HS-5 (cell line): ENCODE data around the gene KRT82.
"Not testable (repeated sequence)": the region's sequence is repeated elsewhere in the genome, so short reads cannot be mapped to it uniquely, and the experiment has no call there.

Experiments
- DNase-seq: peaks from one replicate; pipeline ENCODE4 v3.0.0-alpha.2; 2012; ENCODE audit warnings: low read depth

The KRT82 gene

DNA sequence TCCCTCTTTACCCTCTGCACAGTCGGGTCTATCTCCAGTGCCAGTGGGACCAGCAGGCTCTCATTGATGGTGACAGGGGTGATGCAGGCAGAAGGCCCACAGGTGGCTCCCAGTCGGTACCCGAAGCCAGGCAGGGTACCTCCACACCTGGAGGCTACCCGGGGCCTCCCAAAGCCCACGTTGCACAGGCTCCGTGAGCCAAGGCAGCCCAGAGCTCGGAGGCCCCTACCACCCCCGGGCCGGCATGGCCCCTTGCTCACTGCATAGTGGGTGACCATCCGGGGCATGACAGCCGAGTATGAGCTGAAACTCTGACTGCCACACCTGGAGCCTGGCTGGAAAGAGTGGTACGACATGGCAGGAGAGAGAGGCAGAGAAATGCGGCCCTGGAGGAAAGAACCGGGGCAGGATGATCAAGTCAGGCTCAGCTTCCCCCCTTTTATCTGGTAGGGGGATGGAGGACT is at the start of gene KRT82:
Gene KRT82, minus strand, starts transcription at position 414 of the 464 bp plus-strand sequence. Its CDS starts 58 bp downstream, at position 356.
- DNase-seq = no peak

DNA sequence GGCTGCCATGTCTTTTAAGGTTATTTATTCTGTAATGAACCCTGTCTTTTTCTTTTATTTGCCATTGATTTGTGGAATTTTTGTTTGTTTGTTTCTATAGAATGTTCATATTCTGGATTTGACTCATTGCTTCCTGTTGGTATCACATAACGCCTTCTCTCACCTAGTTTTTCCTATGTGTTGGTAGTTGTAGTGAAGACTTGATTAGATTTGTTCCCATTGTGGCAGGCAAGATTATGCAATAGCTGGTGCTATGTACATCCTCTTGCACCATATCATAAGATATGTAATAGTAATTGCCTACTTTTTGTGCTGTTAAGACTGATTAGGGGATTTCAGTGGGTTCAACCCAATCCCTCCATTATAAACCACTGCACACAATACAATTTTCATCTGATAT is 49.7 kb upstream of the KRT82 start:
- no peak for DNase-seq

DNA sequence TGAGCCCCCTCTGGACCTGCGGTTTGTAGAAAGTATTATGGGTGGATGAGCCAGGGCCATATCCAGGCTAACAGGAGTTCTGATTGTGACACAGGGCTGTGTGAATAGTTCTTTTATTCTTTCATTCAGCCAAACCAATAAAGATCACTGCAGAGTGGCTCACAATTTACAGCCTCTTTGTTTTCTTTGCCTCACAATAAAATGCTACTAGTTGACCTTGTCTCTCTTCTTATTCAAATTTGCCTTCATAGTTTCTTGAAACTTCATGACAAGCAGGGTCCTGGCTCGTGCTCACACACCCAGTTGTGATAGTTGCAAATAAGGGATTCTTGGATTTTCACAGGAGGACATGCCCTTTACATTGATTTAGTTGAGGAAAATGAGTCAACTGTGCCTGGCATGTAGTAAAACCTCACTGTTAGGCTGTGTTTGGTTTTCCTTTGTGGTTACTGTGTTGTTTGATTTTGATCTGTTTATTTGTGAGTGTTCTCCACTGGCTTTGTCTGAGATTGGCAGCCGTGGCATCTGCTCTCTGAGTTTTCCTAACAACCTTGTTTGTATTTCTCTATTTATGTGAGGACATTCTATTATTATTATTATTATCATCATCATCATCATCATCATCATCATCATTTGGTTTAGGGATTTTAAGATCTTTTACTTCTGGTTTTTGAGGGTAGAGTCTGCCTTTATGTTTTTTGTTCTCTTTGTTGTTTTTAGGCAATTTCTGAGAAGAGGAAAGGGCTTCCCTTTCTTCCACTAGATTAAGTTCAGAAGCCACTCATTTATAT is 48.5 kb upstream of the KRT82 start:
- no peak for DNase-seq

DNA sequence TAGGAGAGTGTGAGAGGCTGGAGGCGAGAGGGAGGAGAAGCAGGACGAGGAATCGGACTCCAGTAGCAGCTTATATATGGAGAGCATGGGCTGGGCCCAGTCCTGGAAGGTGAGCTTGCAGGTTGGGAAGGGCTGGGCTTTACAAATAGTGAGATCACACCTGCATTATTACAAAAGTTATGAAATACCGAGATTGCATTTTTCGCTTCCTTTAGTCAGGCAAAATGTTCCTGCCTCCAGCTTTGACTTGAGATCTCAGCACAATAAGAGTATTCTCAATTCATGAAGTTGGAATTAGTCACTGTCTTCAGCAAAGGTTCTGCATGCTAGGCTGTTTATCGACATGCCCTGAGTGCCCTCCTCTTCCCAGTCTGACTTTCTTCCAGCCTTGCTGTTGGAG is 46.0 kb upstream of the KRT82 start, which contains the start of gene KRT6B:
Gene KRT6B, minus strand, starts transcription at position 46 of the 400 bp plus-strand sequence. CDS start 68 bp downstream, outside the sequence.
- no peak for DNase-seq

DNA sequence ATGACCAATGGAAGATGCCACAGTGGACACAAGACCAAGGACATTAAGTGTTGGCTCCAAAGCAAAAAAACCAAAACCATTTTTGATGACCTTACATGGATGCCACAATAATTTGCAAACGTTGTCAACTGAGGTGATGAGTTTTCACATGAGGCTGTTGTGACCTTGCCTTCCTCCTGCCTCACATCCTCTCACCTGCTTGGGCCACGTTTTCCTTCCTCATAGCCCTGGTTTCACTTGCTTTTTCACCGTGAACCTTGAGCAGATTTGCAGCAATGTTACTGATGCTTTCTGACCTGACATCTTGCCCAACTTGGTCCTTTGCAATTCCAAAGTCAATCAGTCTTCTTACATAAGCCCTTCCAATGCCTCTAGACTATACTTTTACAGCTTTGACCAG is 42.1 kb upstream of the KRT82 start:
- no peak for DNase-seq

DNA sequence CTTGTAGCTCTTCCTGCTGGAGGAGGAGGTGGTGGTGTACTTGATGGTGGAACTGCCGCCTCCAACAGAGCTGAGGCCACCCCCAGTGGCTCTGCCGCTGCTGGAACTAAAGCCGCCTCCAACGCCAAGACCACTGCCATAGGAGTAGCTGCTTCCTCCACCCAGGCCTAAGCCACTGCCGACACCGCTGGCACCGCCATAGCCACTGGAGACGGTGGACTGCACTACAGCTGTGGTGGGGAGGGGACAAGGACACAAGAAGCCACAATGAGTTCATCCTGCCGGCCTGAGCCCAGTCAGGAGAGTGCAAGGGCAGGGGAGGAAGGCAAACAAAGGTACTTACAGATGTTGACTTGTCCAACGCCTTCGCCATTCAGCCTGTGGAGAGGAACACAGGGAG is 41.1 kb upstream of the KRT82 start:
- DNase-seq = not testable (repeated sequence)

DNA sequence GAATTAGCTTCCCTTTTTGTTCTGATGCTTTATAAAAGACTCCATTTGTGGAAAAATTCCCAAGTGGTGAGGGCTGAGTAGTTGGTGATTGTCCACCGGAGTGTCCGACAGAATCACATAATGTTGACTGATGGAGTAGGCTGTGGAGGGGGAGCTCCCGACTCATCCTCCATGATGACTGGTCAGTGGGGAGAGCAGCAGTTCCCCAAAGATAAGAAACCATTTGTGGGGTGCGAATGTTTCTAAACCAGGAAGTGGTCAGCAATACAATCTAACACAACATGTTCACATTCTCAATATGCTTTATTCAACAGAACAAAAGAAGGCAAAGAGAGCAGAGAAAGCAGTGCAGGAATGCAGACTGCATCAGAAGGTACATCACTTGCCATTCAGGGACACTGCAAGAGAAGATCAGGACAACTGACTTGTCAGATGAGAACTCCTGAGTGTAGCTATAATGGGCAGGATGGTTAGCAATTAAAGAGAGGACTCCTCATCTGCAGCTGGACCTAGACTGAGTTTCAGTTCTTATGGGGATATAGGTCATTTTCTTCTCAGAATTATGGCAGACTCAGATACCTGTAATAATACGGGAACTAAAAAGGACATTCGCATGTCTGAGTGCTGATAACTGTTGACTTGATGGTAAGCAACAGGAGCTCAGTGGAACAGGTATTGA is 40.4 kb upstream of the KRT82 start:
- DNase-seq = no peak

DNA sequence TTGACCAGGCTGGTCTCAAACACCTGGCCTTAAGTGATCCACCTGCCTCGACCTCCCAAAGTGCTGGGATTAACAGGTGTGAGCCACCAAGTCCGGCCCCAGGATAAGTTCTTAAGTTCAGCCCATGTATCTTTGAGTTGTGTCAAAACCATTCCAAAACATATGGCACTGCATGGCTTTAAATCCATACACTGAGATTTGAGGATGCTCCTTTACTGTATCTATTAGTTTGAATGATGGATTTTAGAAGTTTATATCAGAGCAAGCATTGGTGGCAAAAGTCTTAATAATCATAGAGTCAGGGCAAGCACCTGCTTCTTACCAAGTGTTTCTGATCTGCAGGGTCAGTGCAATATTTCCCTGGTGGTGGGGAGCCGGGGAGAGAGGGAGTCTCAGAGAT is 39.7 kb upstream of the KRT82 start:
- DNase-seq = no peak

DNA sequence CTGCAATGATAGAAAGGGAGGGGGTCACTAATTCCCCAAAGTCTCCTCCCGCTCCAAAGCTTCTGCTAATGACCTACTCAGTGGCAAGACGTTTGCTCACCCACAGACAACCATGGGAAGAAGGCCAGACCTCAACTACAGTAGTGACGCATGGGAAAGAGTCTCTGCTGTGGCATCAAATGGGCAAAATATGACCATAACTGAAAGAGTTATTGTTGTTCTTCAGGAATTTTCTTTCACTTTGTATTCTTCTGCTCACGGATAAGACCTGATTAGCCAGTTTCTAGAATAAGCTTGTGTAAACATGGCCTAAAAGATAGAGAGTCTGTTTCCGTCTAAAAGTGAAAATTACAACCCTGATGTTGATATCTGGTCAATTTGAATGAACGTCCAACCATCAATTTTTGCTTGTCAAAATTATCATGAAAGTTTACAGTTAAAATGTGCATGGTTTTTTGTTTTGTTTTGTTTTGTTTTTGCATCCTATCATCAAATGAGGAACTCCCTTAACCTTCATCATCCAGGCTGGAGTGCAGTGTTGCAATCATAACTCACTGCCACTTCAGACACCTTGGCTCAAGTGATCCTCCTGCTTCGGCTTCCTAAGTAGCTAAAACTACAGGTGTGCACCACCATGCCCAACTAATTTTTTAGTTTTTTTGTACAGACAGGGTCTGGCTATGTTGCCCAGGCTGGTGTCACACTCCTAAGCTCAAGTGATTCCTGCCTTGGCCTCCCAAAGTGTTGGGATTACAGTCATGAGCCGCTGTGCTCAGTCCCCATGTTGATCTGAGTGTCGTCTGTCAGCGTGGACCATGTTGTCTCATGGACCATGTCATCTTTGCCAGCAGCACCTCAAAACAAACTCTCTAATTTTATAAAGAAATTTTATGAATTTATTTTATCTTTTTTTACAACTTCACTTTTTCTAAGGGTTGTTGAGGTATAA is 38.8 kb upstream of the KRT82 start:
- DNase-seq = no peak

DNA sequence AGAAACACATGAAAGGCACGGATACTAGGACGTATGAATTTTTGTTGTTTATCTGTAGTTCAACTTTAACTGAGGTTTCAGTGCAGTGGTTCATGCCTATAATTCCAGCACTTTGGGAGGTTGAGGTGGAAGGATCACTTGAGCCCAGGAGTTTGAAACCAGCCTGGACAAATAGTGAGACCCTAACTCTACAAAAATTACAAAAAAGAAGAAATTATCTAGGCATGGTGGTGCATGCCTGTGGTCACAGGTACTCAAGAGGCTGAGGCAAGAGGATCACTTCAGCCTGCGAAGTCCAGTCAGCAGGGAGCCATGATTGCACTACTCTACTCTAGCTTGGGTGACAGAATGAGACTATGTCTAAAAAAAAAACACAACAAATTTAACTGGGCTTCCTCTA is 37.8 kb upstream of the KRT82 start:
- DNase-seq = no peak

DNA sequence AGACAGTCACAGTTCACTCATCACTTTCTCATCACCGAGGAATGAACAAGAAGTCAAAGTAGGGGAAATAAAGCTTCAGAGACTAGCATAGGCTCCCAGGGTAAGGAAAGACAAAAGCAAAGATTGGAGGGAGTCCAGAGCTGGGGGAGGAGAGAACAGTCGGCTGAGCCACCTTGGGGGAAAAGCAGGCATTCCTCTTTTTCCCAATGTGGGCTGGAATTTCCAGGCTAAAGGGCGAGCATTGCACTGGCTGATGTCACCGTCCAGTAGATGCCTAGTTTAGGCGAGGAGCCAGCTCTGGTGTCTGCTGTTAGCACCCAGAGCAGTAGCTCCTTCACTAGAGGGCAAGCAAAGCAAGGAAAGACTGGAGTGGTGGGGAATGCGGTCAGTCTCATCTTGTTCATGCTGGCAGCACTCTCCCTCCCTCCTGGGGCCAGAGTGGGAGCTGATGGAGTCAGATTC is 36.5 kb upstream of the KRT82 start:
- peak; percentile 88 for DNase-seq

DNA sequence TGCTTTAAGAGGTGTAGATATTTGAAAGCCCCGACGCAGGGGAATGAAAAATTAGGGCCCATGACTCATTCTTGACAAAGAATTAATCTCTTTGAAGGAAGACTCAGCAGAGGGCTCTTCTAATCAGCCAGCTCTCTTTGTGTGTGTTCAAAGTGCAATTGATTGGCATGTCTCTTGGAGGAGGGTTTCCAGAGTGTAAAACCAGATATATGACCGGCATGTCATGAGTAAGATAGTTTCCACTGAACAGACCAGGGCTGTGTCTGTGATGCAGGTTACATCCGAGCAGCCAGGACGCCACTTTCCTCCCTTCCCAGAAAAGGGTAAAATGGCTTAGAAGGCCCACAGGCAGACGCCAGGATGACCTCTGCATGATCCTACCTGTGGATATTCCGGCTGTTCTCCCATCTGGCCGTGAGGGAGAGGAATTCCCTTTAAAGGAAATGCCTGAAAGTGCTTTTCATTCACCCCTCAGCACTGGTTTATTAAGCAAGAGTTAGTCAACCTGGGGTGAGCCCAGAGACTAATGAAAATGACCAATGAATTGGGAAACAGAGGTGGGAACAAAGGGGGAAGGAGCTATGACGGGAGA is 35.3 kb upstream of the KRT82 start:
- no peak for DNase-seq

DNA sequence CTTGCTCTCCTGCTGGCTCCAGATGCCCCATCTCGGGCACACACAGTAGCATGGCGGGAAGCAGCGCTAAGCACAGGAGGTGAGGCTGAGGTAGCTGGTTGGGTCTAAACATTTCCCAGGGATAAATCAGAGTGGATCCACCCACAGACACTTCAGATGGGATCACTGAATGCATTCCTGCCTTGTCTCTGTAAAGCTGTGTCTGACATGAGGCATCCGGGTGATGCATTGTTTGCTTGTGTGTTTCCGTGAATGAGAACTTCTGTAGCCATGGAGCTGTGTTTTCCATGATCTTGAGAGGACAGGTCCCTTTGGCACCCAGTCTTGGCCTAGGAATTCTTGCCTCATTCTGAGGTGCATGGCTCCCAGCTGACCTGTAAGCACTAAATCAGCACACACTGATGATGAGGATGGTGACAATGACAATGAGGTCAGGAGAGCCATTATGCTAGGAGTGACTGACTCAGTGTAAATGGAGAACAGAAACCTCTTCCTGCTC is 34.7 kb upstream of the KRT82 start:
- DNase-seq = no peak

DNA sequence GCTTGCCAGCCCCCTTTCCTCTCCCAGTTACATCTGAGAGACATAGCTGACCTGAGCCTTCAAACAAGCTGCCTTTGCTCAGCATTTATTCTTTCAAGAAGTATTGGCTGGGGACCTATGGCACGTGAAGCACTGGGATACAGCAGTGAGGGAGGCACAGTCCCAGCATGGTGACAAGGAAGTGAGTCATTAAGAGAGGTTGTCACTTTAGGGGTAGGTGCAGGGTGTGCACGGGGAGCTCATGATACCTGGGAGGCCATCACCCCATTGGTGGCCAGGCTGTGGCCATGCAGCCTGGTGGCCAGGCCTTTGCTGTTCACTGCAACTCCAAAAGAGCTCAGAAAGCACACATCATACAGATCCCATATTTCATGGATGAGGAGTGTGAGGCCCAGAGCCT is 33.7 kb upstream of the KRT82 start:
- no peak for DNase-seq

DNA sequence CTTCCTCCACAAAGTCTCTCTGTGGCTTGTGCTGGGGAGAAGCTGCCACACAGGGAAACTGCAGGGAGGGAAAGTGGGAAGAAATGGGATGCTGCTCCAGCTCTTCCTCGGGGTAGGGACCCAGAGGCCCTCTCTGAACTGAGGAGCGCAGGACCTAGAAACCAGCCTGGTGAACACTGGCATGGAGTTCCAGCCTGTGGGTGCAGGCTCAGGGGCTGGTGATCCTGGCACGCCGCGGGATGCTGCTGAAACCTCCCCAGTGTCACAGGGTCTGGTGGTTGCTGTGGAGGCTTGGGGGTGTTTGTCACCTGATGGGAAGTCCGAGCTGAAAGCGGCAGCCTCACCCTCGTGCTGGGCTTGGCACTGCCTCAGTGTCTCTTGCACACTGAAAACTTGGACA is 33.3 kb upstream of the KRT82 start:
- no peak for DNase-seq

DNA sequence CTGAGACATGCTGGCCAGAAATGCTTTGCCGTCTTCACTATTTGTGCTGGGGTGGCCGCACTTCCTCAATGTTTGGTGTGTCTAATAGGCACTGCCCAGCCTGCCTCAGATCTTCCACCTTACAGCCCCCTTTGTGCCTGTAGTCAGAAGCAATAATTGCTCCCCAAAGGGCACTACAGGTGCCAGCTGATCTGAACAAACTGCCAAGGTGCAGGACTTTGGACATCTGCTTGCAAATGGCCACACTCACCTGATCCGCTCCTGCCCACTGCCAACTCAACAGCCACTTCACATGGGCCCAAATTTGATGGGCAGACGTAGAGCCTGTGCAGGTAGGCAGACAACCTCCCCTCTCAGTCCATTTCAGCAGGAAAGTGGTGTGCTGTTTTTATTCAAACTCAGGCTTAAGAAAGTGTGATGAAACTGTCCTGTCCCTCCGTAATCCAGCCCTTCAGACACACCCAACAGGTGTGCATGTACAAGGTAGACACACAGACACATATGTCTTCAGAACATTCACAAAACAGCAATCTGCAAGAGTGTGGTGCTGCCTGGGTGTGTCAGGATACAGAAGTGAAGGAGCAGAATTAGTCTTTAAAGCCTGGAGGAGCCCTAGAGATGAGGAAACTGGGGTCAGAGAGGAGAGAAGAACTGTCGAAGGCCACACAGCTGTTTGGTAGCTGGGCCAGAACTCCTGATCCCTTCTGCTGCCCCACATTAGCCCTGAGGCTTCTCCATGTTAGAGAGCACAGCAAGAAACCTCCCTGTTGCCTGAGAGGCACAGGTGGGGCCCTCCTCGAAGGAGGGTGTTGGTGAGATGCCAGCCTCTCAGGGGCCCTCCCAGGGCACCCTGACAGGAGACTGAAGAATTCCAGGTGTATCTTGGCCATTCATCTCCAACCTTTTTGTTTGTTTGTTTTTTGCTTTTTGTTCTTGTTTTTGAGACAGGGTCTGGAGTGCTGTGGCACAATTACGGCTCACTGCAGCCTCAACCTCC is 32.5 kb upstream of the KRT82 start:
- DNase-seq = no peak

DNA sequence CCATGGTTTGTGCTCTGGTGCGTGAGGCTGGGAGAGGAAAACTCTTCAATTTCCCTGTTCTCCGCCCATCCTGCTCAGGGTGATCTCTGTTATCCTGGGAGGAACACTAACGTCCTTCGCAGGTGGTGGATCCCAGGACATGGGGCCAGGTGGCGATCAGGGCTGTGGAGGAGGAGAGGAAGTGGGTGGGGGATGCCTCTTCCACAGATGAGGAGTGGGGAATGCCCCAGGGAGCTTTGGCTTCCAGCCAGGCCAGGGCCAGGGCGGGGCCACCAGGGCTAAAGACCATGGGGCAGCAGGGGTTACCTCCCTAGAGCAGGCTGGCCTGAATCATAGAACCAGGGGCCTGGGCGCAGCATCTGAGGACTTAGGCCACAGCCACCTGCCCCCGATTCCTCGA is 31.4 kb upstream of the KRT82 start:
- DNase-seq = no peak

DNA sequence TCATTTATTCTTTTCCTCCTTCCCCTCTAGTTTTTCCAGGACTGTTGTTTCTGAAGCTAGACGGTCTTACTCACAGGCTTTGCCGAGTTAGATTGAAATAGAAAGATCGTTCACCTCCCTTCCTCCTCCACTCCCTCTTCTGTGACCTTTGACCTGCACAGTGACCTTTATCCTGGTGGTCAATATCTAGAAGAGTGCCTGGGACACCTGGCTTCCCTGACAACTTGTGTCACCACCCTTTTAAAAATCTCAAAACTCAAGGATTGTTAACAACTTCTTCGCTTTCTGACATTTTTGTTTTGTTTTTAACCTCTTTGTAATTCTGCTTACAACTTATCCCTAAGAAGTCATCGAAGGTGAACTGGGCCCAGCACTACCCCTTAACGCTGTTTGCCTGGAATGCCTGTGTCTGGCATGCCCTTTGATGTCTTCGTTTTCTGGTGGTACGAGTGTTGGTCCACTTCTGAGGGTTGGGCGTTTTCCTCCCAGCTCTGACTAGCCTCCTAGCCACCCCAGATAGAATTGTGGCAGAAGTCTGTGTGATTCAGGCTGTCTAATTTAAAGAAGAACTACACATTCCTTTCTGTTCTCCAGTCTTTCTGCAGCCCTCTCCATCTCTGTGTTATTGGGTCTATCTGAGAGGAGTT is 30.8 kb upstream of the KRT82 start:
- no peak for DNase-seq

DNA sequence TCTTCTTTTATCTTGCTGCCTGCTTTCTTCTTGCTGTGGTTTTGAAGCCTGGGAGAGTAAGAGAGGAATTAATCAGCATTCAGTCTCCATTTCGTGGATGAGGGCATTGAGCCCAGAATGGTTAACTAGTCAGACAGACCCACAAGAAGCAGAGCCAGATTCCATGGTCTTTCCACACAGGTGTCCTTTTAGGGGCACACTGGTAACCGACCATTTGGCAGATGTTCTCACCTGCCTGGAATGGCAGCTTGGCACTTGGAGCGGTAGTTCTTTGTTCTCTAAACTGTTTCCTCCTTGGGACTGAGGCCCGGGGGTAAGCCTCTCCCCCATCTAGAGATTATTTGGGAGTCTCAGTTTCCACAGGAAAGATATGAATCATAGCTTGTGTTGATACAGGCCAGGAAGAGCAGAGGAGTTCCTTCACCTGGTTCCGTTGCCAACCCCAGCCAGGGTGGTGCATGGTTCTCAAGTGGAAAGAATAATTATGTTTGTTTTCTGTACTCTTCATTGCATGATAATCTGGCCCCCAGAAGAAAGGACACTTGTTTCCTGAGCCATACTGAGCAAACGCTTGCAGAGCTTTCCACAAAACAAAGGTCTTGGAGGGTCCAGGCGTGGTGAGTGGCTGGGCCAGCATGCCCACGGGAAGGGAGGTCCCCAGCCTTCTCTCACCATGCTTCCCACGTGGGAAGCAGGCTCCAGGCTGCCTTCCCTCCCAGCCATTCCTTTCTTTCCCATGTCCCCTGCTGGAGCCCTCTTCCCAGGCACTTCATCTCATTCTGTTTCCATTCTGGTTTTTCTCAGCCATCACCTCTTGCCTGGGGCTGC is 30.1 kb upstream of the KRT82 start:
- DNase-seq = no peak
